Measurements from ENCODE around the gene EXD1. TPM values are rescaled to one million over a fixed set of nuclear protein-coding genes. Genes with fewer than 3 reads are reported as not detected.

EXD1 gene
- total and polyA plus RNA-seq, 2 of the 13 experiments (the other 11 are each of a cell fraction or from before 2014, with no cell fraction given): not detected

DNA sequence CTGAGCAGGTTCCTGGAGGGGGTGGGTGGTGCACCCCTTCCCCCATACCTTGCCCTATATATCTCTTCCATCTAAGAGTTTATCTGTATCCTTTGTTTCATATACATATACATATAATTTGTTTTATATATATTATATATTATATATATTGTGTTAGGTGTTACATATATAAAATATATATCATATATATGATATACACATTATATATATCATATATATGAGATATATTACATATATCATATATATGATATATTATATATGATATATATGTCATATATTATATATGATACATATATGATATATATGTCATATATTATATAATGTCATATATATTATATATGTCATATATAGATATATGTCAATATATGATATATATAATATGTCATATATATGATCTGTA lies 31.1 kb downstream of the EXD1 start:
- CTCF ChIA-PET (ENCODE audit: low intra/inter-chr PET ratio, low total read pairs): no interaction called here
- in situ Hi-C loops (cut with HindIII; ENCODE audit: extremely low pct_ligation_motif_present, low pct_unique_long_range_greater_than_20kb): no loop called here

More for the DNA sequence above, 31.1 kb downstream of the EXD1 start:
- BruUV-seq (replicated peaks): no TSS peak
- Histone ChIP-seq H3K27me3 (ENCODE audit: control insufficient read depth in 1 of 2, insufficient read depth in 2 of 2, low read length in 2 of 2) (no peaks in the 10 kb centered on the region; a peak in 1 of 5 replicates), H3K36me3 (replicated peaks in 1 of 2; ENCODE audit: control insufficient read depth in 1 of 2, insufficient read depth in 2 of 2, low read length in 2 of 2) (no peaks in the 10 kb centered on the region), H2AFZ (ENCODE audit: low read length) (no peak overlapping the region), H3K4me2 (ENCODE audit: low read depth, low read length) (no peak overlapping the region), H3K79me2 (ENCODE audit: insufficient read depth, low read length) (no peaks in the 10 kb centered on the region), H3K27ac (ENCODE audit: extremely low read length, insufficient read depth, low read length) (no peak overlapping the region), H3K9me3 (ENCODE audit: low read length) (no peaks in the 10 kb centered on the region), H3K4me1 (ENCODE audit: insufficient read depth, low read length) (no peaks in the 10 kb centered on the region), H3K4me3 (replicated peaks in 1 of 3; ENCODE audit: insufficient read depth in 1 of 3, low read depth in 2 of 3, low read length in 3 of 3) (no peak overlapping the region), H4K20me1 (ENCODE audit: insufficient read depth, low read length) (no peaks in the 10 kb centered on the region), H3K9ac (ENCODE audit: insufficient read depth, low read depth, low read length) (no peak overlapping the region)
- POLR2A ChIA-PET: no interaction called here
- no peak for FAIRE-seq
- TF ChIP-seq TEAD2 (CRISPR knock-in tag; IDR thresholded peaks at IDR 0.05) (no peak), IKZF4 (CRISPR knock-in tag; IDR thresholded peaks at IDR 0.05; ENCODE audit: borderline replicate concordance, low read depth, not compliant biosample characterization) (no peak), ZBTB10 (CRISPR knock-in tag; IDR thresholded peaks at IDR 0.05; ENCODE audit: borderline replicate concordance) (no peak), ZBTB14 (CRISPR knock-in tag; IDR thresholded peaks at IDR 0.05) (no peak)
- no peak for DNase-seq (ENCODE audit: low spot score)
- intact Hi-C loops (cut with micrococcal nuclease; ENCODE audit: unreplicated experiment): no loop called here
- no peak for ATAC-seq

All from HepG2 (cell line).